Astrocyte of the spinal cord (primary cell): ENCODE measurements around the gene CNTNAP5.
"Not testable (repeated sequence)": the region's sequence is repeated elsewhere in the genome, so short reads cannot be mapped to it uniquely, and the experiment has no call there.

Experiments
- DNase-seq: peaks from one replicate; pipeline ENCODE4 v3.0.0; 2011; ENCODE audit warnings: low read depth, low spot score
- H3K4me3 ChIP-seq: 2 replicates; pipeline ENCODE4 v1.5.1; 2011; ENCODE audit warnings: low read depth, mild to moderate bottlenecking, low read length, moderate library complexity
- in situ Hi-C: cut with HindIII; loops from 2 replicates; pipeline ENCODE4 v1.10.0; 2017; ENCODE audit warnings: low sequenced_read_pairs
- TF ChIP-seq, protein P1 (sequence below): IDR thresholded peaks from 2 replicates; pipeline ENCODE4 v1.5.1; 2012; ENCODE audit warnings: low read depth, mild to moderate bottlenecking, low read length, inconsistent platforms

CNTNAP5 gene

DNA sequence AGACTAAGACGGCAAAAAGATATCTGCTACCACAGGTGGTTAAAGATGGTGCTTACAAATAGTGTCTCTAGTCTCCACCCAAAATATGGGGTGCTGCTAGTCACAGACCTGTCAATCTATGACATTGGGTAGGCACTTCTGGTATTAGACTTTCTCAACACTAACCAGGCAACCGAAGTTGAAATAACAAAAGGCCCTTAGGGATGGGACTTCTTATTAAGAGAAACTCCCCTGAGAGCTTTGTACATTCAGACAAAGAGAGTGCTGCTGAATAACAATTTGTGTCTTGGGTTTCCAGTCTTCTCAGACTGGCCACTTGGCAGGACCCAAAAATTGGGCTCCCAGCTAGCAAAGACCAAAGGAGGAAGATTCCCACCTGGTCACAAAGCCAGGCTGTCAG is 310.0 kb downstream of the CNTNAP5 start:
- in situ Hi-C loops: no loop called here
- no peak for DNase-seq
- TF ChIP-seq, protein P1, sequence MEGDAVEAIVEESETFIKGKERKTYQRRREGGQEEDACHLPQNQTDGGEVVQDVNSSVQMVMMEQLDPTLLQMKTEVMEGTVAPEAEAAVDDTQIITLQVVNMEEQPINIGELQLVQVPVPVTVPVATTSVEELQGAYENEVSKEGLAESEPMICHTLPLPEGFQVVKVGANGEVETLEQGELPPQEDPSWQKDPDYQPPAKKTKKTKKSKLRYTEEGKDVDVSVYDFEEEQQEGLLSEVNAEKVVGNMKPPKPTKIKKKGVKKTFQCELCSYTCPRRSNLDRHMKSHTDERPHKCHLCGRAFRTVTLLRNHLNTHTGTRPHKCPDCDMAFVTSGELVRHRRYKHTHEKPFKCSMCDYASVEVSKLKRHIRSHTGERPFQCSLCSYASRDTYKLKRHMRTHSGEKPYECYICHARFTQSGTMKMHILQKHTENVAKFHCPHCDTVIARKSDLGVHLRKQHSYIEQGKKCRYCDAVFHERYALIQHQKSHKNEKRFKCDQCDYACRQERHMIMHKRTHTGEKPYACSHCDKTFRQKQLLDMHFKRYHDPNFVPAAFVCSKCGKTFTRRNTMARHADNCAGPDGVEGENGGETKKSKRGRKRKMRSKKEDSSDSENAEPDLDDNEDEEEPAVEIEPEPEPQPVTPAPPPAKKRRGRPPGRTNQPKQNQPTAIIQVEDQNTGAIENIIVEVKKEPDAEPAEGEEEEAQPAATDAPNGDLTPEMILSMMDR: no peak
- no peak overlapping the region for H3K4me3 ChIP-seq

- H3K4me3 ChIP-seq: no peak overlapping the region
- DNase-seq: no peak
- in situ Hi-C loops: no loop called here
- TF ChIP-seq, protein P1: no peak
These were observed 314.6 kb downstream of the CNTNAP5 start for GRCh38 chr2:124339709-124340108.

GRCh38 chr2:124343827-124344498 is 318.9 kb downstream of the CNTNAP5 start:
- no peak overlapping the region for H3K4me3 ChIP-seq
- TF ChIP-seq, protein P1: no peak
- in situ Hi-C loops: no loop called here
- DNase-seq: no peak

- no peak for DNase-seq
- no peak overlapping the region for H3K4me3 ChIP-seq
- in situ Hi-C loops: no loop called here
- TF ChIP-seq, protein P1: no peak
These were observed 322.1 kb downstream of the CNTNAP5 start for GRCh38 chr2:124347209-124347608.

GRCh38 chr2:124353656-124354055 is 328.6 kb downstream of the CNTNAP5 start:
- in situ Hi-C loops: no loop called here
- no peak for DNase-seq
- H3K4me3 ChIP-seq: no peak overlapping the region
- TF ChIP-seq, protein P1: no peak

GRCh38 chr2:124354466-124354865 is 329.4 kb downstream of the CNTNAP5 start:
- in situ Hi-C loops: no loop called here
- DNase-seq: no peak
- H3K4me3 ChIP-seq: no peak overlapping the region
- TF ChIP-seq, protein P1: no peak

- DNase-seq, in situ Hi-C loops: not testable (repeated sequence)
These were observed 336.9 kb downstream of the CNTNAP5 start for GRCh38 chr2:124361966-124362365.

More at GRCh38 chr2:124361966-124362365, 336.9 kb downstream of the CNTNAP5 start:
- H3K4me3 ChIP-seq: not testable (repeated sequence)
